Measurements from ENCODE around the gene EIF4EBP2.

EIF4EBP2 gene

GRCh38 chr10:70445718-70446657 lies 42.0 kb downstream of the EIF4EBP2 start:
- H3K4me1 ChIP-seq (ENCODE audit: control insufficient read depth, insufficient read depth, low read length): peaks cover 38% of the 10 kb centered on the region
- H3K27me3 ChIP-seq (ENCODE audit: control insufficient read depth in 1 of 2, insufficient read depth in 2 of 2, low read length in 2 of 2): peaks cover 1 to 8% of the 10 kb centered on the region in 2 donors
- H3K9ac ChIP-seq (ENCODE audit: low read length in 2 of 2): peak overlapping the region; percentile 35 to 55
- H3K4me3 ChIP-seq (ENCODE audit: low read length in 2 of 2): peak overlapping the region in 1 of 2 donors; percentile 35
- H3K9me3 ChIP-seq (ENCODE audit: control insufficient read depth in 2 of 2, low read length in 2 of 2): no peaks in the 10 kb centered on the region
- H3K36me3 ChIP-seq (ENCODE audit: control insufficient read depth in 2 of 2, insufficient read depth in 2 of 2, low read length in 2 of 2): no peaks in the 10 kb centered on the region
- H3K27ac ChIP-seq (ENCODE audit: low read length): peak overlapping the region; percentile 55

DNA sequence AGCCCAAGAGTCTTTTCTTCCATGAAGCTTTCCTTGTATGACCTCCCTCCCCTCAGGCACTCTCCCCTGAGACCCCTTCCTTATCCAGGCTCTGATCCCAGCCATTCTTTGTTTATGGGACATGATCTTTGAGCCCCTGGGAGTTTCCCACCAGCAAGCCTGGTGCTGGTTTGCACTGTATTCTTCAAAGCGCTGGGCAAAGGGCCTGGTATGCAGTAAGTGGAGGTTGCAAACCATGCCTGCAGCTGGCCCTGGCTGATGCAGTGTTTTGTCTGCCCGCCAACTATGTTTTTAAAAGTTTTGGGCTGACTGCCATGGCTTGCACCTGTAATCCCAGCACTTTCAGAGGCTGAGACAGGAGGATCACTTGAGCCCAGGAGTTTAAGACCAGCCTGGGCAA lies 44.3 kb downstream of the EIF4EBP2 start:
- Histone ChIP-seq H3K36me3 (ENCODE audit: control insufficient read depth in 2 of 2, insufficient read depth in 2 of 2, low read length in 2 of 2) (no peaks in the 10 kb centered on the region), H3K4me3 (ENCODE audit: low read length in 2 of 2) (no peak overlapping the region), H3K4me1 (ENCODE audit: control insufficient read depth, insufficient read depth, low read length) (peaks cover 33% of the 10 kb centered on the region), H3K9ac (ENCODE audit: low read length in 2 of 2) (no peak overlapping the region), H3K9me3 (ENCODE audit: control insufficient read depth in 2 of 2, low read length in 2 of 2) (no peaks in the 10 kb centered on the region), H3K27me3 (ENCODE audit: control insufficient read depth in 1 of 2, insufficient read depth in 2 of 2, low read length in 2 of 2) (no peaks in the 10 kb centered on the region), H3K27ac (ENCODE audit: low read length) (no peak overlapping the region)

DNA sequence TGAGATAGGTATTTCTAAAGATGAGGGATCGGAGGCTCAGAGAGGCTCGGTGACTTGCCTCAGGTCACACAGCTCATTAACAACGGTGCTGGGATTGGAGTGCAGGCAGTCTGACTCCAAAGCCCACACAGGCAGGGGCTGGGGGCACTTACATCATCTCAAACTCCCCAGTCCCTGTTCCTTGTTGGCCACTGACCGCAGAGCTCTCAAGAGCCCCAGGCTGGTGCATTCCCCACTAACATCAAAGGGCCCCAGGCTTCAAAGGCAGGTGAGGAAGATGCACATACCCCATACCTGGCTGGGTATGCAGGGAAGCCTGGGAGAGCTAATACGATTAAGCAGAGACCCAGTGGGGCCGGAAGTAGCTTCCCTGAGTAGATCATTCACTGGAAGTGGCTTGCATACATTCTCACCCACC lies 51.3 kb downstream of the EIF4EBP2 start:
- no peak overlapping the region for H3K4me3 ChIP-seq (ENCODE audit: low read length in 2 of 2)

GRCh38 chr10:70456164-70456563 lies 52.2 kb downstream of the EIF4EBP2 start:
- no peaks in the 10 kb centered on the region for H3K27me3 ChIP-seq (ENCODE audit: control insufficient read depth in 1 of 2, insufficient read depth in 2 of 2, low read length in 2 of 2)
- H3K4me3 ChIP-seq (ENCODE audit: low read length in 2 of 2): no peak overlapping the region
- H3K36me3 ChIP-seq (ENCODE audit: control insufficient read depth in 2 of 2, insufficient read depth in 2 of 2, low read length in 2 of 2): no peaks in the 10 kb centered on the region
- no peak overlapping the region for H3K27ac ChIP-seq (ENCODE audit: low read length)
- no peaks in the 10 kb centered on the region for H3K9me3 ChIP-seq (ENCODE audit: control insufficient read depth in 2 of 2, low read length in 2 of 2)
- no peak overlapping the region for H3K9ac ChIP-seq (ENCODE audit: low read length in 2 of 2)
- H3K4me1 ChIP-seq (ENCODE audit: control insufficient read depth, insufficient read depth, low read length): peaks cover 25% of the 10 kb centered on the region

More for the DNA sequence above, 51.3 kb downstream of the EIF4EBP2 start:
- H3K9ac ChIP-seq (ENCODE audit: low read length in 2 of 2): no peak overlapping the region
- peaks cover 25% of the 10 kb centered on the region for H3K4me1 ChIP-seq (ENCODE audit: control insufficient read depth, insufficient read depth, low read length)
- no peaks in the 10 kb centered on the region for H3K27me3 ChIP-seq (ENCODE audit: control insufficient read depth in 1 of 2, insufficient read depth in 2 of 2, low read length in 2 of 2)
- H3K27ac ChIP-seq (ENCODE audit: low read length): no peak overlapping the region
- H3K9me3 ChIP-seq (ENCODE audit: control insufficient read depth in 2 of 2, low read length in 2 of 2): no peaks in the 10 kb centered on the region
- no peaks in the 10 kb centered on the region for H3K36me3 ChIP-seq (ENCODE audit: control insufficient read depth in 2 of 2, insufficient read depth in 2 of 2, low read length in 2 of 2)

DNA sequence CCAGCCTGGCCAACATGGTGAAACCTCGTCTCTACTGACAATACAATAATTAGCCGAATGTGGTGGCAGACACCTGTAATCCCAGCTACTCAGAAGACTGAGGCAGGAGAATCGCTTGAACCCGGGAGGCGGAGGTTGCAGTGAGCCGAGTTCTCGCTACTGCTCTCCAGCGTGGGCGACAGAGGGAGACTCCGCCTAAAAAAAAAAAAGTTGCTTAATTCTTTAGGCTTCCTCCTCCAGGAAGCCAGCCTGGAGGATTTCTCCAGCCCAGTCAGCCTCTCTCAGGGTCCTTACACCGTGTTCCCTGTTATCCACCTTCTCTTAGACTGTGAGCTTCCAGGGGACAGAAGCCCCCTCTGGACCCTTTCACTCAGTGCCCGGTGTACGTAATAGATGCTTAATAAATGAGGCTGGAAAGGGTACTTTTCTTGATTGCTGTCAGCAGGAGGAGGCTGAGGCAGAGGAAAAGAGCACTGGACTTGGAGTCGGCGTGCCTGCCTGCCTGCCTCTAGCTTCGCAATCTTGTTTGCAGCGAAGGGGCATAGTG lies 53.9 kb downstream of the EIF4EBP2 start:
- H3K27ac ChIP-seq (ENCODE audit: low read length): peak overlapping the region; percentile 92

DNA sequence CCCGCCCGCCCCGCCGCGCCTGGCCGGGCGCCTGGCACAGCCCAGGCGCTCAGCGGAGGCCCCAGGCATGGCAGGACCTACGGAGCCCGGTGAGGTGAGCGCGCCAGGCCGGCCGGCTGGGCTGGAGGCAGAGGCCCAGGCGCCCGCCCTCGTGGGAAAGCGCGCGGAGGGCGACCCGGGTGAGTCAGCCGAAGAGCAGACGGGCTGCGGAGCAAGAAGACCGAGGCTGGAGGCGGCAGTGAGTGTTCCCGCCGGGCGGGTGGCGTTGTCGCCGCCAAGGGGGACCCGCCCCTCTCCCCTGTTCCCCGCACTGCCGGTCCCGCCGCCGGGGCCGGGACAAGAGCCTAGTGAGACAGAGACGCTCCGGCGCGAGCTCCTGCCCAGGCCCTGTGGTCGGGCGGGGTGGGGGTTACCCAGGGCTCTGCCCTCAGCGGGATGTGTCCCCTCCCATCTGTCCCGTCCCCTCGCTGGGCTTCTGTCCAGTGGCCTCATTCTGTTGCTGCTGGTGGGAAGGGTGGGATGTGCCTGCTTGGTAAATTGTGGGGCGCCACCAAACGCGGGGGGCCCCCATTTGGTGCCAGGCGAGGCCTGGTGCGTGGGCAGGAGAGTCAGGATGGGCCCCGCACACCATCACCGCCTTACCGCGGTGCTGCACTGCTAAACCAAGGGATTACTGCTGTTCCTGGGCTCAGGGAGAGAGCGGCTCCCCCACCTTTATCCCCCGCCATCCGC lies 54.5 kb downstream of the EIF4EBP2 start:
- Histone ChIP-seq H3K27me3 (ENCODE audit: control insufficient read depth in 1 of 2, insufficient read depth in 2 of 2, low read length in 2 of 2) (no peaks in the 10 kb centered on the region), H3K9ac (ENCODE audit: low read length in 2 of 2) (peak overlapping the region; percentile 64 to 73), H3K36me3 (ENCODE audit: control insufficient read depth in 2 of 2, insufficient read depth in 2 of 2, low read length in 2 of 2) (no peaks in the 10 kb centered on the region), H3K9me3 (ENCODE audit: control insufficient read depth in 2 of 2, low read length in 2 of 2) (no peaks in the 10 kb centered on the region), H3K4me1 (ENCODE audit: control insufficient read depth, insufficient read depth, low read length) (peaks cover 45% of the 10 kb centered on the region), H3K4me3 (ENCODE audit: low read length in 2 of 2) (peak overlapping the region; percentile 66 to 71), H3K27ac (ENCODE audit: low read length) (peak overlapping the region; percentile 92)

More for the DNA sequence above, 53.9 kb downstream of the EIF4EBP2 start:
- H3K27me3 ChIP-seq (ENCODE audit: control insufficient read depth in 1 of 2, insufficient read depth in 2 of 2, low read length in 2 of 2): no peaks in the 10 kb centered on the region
- peaks cover 39% of the 10 kb centered on the region for H3K4me1 ChIP-seq (ENCODE audit: control insufficient read depth, insufficient read depth, low read length)
- peak overlapping the region; percentile 43 to 71 for H3K4me3 ChIP-seq (ENCODE audit: low read length in 2 of 2)
- H3K9ac ChIP-seq (ENCODE audit: low read length in 2 of 2): peak overlapping the region; percentile 47 to 57
- H3K36me3 ChIP-seq (ENCODE audit: control insufficient read depth in 2 of 2, insufficient read depth in 2 of 2, low read length in 2 of 2): no peaks in the 10 kb centered on the region
- H3K9me3 ChIP-seq (ENCODE audit: control insufficient read depth in 2 of 2, low read length in 2 of 2): no peaks in the 10 kb centered on the region

GRCh38 chr10:70459061-70459773 lies 55.3 kb downstream of the EIF4EBP2 start:
- Histone ChIP-seq H3K4me1 (ENCODE audit: control insufficient read depth, insufficient read depth, low read length) (peaks cover 47% of the 10 kb centered on the region), H3K9me3 (ENCODE audit: control insufficient read depth in 2 of 2, low read length in 2 of 2) (no peaks in the 10 kb centered on the region), H3K4me3 (ENCODE audit: low read length in 2 of 2) (peak overlapping the region; percentile 66 to 71), H3K27me3 (ENCODE audit: control insufficient read depth in 1 of 2, insufficient read depth in 2 of 2, low read length in 2 of 2) (no peaks in the 10 kb centered on the region), H3K9ac (ENCODE audit: low read length in 2 of 2) (peak overlapping the region; percentile 51 to 64), H3K36me3 (ENCODE audit: control insufficient read depth in 2 of 2, insufficient read depth in 2 of 2, low read length in 2 of 2) (no peaks in the 10 kb centered on the region), H3K27ac (ENCODE audit: low read length) (peak overlapping the region; percentile 92)

DNA sequence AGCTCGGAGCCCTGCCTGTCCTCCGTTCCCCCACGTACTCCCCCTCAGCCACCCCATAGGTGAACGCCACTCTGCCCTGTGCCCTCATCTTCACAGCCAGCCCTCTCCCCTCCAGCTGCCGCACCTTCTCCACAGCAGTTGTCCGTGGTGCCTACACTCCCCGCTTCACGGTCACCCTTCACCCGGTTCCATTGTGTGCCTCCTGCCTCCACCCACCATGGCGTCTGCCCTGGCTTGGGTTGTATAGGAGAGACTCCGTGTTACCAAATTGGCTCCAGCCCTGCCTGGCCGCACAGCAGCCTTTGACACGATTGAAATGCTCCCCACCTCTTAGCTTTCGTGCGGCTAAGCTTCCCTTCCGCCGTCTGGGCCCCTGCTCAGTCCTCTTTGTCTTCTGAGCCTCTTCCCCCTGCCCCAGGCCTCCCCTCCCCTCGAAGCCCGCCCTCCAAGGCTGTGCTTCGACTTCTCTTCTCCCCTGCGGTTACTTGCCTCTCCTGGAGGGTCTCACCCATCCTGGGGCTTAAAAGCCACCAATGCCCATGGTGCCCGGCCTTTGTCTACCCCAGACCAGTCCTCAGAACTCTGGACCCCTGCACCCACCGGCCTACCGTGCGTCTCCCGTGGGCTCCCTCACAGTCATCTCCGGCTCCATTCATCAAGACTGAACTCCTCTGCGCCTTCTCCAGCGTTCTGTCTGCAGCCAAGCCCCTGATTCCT lies 56.0 kb downstream of the EIF4EBP2 start:
- no peaks in the 10 kb centered on the region for H3K36me3 ChIP-seq (ENCODE audit: control insufficient read depth in 2 of 2, insufficient read depth in 2 of 2, low read length in 2 of 2)

GRCh38 chr10:70461397-70462348 lies 57.7 kb downstream of the EIF4EBP2 start:
- no peaks in the 10 kb centered on the region for H3K36me3 ChIP-seq (ENCODE audit: control insufficient read depth in 2 of 2, insufficient read depth in 2 of 2, low read length in 2 of 2)
- no peak overlapping the region for H3K4me3 ChIP-seq (ENCODE audit: low read length in 2 of 2)
- peak overlapping the region in 1 of 2 donors; percentile 5 for H3K9ac ChIP-seq (ENCODE audit: low read length in 2 of 2)
- peak overlapping the region; percentile 46 for H3K27ac ChIP-seq (ENCODE audit: low read length)
- H3K4me1 ChIP-seq (ENCODE audit: control insufficient read depth, insufficient read depth, low read length): peaks cover 47% of the 10 kb centered on the region
- no peaks in the 10 kb centered on the region for H3K27me3 ChIP-seq (ENCODE audit: control insufficient read depth in 1 of 2, insufficient read depth in 2 of 2, low read length in 2 of 2)
- H3K9me3 ChIP-seq (ENCODE audit: control insufficient read depth in 2 of 2, low read length in 2 of 2): no peaks in the 10 kb centered on the region

More for the DNA sequence above, 56.0 kb downstream of the EIF4EBP2 start:
- Histone ChIP-seq H3K4me1 (ENCODE audit: control insufficient read depth, insufficient read depth, low read length) (peaks cover 47% of the 10 kb centered on the region), H3K27ac (ENCODE audit: low read length) (peak overlapping the region; percentile 92), H3K4me3 (ENCODE audit: low read length in 2 of 2) (peak overlapping the region in 1 of 2 donors; percentile 44), H3K9me3 (ENCODE audit: control insufficient read depth in 2 of 2, low read length in 2 of 2) (no peaks in the 10 kb centered on the region), H3K9ac (ENCODE audit: low read length in 2 of 2) (peak overlapping the region in 1 of 2 donors; percentile 20), H3K27me3 (ENCODE audit: control insufficient read depth in 1 of 2, insufficient read depth in 2 of 2, low read length in 2 of 2) (no peaks in the 10 kb centered on the region)

Measured in stomach smooth muscle (tissue), 2 donors.